Measurements from ENCODE around the gene TACC2. TPM values are rescaled to one million over a fixed set of nuclear protein-coding genes. Genes with fewer than 3 reads are reported as not detected.
"Not testable (repeated sequence)": the region's sequence is repeated elsewhere in the genome, so short reads cannot be mapped to it uniquely, and the experiment has no call there.

Gene TACC2
- total RNA-seq, 1 donor from 2014 or later: 377 TPM

DNA sequence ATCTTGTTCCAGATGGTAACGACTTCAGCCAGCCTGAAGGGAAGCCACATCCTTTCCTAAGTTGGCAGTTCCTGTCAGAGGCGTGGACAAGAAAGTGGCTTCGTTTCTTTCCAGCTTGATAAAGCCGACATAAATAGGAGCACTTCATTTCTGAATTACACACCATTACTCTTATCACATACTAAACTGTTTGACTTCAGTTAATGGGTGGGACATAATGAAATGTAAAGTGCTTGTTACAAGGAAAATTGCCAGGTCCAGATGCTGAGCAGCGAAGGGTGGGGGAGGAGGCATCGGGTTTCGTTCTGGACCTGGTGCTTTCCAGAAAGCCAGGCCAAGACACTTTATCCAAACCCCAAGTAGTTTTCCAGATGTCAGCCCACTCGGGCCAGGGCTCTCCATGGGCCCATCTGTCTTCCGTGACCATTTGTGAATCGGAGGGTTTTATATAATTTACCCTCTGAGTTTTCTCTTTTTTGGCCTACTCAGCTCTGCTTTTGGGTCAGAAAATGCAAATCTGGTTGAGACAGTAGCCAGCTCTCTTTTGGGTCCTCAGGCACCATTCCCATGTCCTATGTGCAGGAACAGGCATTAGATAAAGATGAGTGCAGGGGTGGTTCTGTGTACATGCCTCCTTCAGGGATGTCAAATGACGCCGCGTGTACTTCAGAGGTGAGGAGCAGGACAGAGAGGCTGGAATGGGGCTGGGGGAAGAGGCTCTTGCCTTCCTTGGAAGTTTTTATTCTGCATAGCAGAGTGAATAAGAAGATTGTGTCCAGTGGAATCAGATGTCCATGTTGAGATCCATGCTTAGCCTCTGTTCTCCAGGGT is 90.2 kb downstream of the TACC2 start:
- ATAC-seq: peak; percentile 83
- peak; percentile 72 for DNase-seq
- intact Hi-C loops (cut with micrococcal nuclease): no loop called here

- intact Hi-C loops (cut with micrococcal nuclease): no loop called here
- ATAC-seq (no peak), DNase-seq (no peak)
Measured at GRCh38 chr10:122082616-122083477, 93.9 kb downstream of the TACC2 start.

DNA sequence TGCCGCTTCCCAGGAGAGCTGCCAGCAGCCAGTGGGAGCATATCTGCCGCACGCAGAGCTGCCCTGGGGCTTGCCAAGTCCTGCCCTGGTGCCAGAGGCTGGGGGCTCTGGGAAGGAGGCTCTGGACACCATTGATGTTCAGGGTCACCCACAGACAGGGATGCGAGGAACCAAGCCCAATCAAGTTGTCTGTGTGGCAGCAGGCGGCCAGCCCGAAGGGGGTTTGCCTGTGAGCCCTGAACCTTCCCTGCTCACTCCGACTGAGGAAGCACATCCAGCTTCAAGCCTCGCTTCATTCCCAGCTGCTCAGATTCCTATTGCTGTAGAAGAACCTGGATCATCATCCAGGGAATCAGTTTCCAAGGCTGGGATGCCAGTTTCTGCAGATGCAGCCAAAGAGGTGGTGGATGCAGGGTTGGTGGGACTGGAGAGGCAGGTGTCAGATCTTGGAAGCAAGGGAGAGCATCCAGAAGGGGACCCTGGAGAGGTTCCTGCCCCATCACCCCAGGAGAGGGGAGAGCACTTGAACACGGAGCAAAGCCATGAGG is 94.6 kb downstream of the TACC2 start:
- peak; percentile 45 for ATAC-seq
- intact Hi-C loops (cut with micrococcal nuclease): no loop called here
- peak; percentile 81 for DNase-seq

DNA sequence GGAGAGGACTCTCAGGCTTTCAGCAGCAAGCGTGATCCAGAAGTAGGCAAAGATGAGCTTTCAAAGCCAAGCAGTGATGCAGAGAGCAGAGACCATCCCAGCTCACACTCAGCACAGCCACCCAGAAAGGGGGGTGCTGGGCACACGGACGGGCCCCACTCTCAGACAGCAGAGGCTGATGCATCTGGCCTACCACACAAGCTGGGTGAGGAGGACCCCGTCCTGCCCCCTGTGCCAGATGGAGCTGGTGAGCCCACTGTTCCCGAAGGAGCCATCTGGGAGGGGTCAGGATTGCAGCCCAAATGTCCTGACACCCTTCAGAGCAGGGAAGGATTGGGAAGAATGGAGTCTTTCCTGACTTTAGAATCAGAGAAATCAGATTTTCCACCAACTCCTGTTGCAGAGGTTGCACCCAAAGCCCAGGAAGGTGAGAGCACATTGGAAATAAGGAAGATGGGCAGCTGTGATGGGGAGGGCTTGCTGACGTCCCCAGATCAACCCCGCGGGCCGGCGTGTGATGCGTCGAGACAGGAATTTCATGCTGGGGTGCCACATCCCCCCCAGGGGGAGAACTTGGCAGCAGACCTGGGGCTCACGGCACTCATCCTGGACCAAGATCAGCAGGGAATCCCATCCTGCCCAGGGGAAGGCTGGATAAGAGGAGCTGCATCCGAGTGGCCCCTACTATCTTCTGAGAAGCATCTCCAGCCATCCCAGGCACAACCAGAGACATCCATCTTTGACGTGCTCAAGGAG is 95.5 kb downstream of the TACC2 start:
- no peak for ATAC-seq
- intact Hi-C loops (cut with micrococcal nuclease): no loop called here
- DNase-seq: no peak

DNA sequence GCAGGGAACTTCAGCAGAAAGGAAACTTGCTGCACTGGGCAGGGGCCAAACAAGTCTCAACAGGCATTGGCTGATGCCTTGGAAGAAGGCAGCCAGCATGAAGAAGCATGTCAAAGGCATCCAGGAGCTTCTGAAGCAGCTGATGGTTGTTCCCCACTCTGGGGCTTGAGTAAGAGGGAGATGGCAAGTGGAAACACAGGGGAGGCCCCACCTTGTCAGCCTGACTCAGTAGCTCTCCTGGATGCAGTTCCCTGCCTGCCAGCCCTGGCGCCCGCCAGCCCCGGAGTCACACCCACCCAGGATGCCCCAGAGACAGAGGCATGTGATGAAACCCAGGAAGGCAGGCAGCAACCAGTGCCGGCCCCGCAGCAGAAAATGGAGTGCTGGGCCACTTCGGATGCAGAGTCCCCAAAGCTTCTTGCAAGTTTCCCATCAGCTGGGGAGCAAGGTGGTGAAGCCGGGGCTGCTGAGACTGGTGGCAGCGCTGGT is 96.5 kb downstream of the TACC2 start:
- DNase-seq: no peak
- intact Hi-C loops (cut with micrococcal nuclease): no loop called here
- no peak for ATAC-seq

GRCh38 chr10:122086416-122087240 is 97.7 kb downstream of the TACC2 start:
- intact Hi-C loops (cut with micrococcal nuclease): no loop called here
- DNase-seq (no peak), ATAC-seq (no peak)

DNA sequence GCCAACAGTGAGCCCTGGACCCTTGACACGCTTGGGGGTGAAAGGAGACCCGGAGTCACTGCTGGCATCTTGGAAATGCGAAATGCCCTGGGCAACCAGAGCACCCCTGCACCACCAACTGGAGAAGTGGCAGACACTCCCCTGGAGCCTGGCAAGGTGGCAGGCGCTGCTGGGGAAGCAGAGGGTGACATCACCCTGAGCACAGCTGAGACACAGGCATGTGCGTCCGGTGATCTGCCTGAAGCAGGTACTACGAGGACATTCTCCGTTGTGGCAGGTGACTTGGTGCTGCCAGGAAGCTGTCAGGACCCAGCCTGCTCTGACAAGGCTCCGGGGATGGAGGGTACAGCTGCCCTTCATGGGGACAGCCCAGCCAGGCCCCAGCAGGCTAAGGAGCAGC is 98.5 kb downstream of the TACC2 start:
- DNase-seq (no peak), ATAC-seq (peak; percentile 34)

DNA sequence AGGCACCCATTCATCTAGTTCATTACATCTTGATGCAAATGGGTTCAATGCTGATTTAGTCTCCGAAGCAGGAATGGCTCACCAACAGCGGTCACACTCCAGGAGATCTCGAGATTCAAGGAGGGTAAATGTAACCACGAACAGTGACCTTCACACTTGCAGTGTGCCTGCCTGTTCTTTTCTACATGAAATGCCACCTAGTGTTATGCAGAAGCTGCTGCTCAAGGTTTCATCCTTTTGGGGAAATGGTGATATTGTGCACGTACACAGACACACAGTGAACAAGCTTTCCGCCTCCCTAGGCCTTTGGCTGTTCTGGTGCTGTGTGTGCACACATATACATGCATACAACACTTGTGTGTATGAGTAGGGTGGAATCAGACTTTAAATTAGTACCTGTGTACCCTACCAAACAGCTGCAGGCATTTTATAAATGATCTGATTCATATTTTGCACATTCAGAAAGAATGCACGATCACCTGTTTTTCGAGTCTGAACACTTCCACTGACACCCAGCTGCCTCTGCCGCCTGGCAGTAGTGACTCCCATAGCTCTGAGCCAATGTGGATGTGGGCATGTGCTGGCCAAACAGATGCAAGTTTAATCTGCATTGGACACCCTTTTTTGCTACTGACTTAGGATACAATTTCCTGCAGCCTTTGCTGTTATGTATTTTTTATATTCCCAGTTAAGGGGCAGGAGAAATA is 100.5 kb downstream of the TACC2 start:
- intact Hi-C loops (cut with micrococcal nuclease): no loop called here
- no peak for ATAC-seq
- DNase-seq: no peak

More for the DNA sequence above, 98.5 kb downstream of the TACC2 start:
- intact Hi-C loops (cut with micrococcal nuclease): no loop called here

DNA sequence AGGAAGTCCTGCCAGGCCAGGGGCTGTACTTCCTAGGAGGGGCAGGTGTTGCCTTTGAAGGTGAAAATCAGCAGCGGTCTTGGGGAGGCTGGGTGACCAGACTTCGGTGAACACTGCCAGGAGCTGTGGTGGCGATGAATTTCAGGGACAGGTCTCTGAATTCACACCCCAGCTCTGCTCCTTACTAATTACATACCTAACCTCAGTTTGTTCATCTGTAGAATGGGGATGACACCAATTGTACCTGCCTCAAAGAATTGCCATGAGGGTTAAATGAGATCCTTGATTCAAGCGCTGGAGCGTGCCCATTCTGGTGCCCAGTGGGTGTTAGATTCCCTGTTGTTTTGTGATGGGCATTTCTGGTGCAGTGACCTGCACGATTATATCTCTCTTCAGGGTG is 102.8 kb downstream of the TACC2 start:
- DNase-seq: no peak
- intact Hi-C loops (cut with micrococcal nuclease): no loop called here

DNA sequence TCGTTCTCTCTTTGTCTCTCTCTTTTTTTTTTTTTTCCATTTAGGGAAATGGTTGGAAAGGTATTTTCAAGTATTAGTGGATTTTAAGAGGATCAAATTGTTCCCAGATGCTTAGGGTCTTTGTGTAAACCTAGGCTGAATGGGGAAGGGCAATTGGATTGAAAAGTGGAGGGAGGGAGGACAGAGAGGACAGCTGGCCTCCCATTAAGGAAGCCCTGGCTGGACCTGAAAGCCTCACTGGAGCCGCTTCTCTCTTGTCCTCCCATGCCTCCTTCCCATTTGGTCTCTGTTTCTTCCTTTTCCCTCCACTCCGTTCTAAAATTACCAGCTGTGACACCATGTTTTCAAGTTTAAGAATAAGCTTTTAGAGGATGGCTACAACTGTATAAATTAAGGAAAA is 104.1 kb downstream of the TACC2 start:
- DNase-seq: no peak
- intact Hi-C loops (cut with micrococcal nuclease): no loop called here
- ATAC-seq: no peak

More for the DNA sequence above, 102.8 kb downstream of the TACC2 start:
- ATAC-seq: no peak

GRCh38 chr10:122096181-122096580 is 107.2 kb downstream of the TACC2 start:
- DNase-seq; ATAC-seq; intact Hi-C loops (cut with micrococcal nuclease): not testable (repeated sequence)

DNA sequence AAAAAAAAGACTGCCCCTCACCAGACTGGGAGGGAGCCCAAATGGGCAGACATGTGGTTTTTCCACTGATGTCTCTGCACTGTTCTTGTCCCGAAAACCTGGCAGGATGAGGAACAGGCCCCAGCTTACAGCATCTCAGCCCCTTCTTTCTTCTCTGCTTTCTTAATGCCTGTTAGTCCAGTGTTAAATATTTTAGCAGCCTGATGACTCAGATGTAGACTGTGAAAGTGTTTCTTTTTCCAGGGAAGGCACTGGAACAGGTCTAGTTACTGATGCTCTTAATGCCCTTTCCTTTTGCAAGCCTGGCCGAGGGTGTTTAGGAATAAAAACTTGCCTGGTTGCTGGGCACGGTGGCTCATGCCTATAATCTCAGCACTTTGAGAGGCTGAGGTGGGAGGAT is 107.7 kb downstream of the TACC2 start:
- ATAC-seq (no peak), DNase-seq (no peak)
- intact Hi-C loops (cut with micrococcal nuclease): no loop called here

DNA sequence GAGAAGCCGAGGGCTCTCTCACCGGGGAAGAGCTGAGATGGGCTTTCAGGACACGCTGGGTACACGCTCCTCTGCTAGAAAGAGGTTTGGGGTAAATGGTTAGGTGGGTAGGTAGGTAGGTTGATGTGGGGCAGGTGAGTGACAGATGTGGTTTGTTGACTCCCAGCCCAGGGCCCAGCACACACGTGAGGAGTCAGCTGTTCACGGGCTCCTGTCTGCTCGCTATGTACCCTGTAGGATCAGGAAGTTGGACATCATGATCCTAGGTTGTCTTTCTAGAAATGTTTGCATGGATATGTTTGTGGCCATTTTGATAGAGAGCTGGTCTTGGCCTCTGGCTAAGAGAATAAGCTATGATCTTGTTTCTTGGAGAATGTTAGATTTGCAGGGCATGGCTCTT is 109.0 kb downstream of the TACC2 start:
- intact Hi-C loops (cut with micrococcal nuclease): no loop called here
- DNase-seq: no peak

DNA sequence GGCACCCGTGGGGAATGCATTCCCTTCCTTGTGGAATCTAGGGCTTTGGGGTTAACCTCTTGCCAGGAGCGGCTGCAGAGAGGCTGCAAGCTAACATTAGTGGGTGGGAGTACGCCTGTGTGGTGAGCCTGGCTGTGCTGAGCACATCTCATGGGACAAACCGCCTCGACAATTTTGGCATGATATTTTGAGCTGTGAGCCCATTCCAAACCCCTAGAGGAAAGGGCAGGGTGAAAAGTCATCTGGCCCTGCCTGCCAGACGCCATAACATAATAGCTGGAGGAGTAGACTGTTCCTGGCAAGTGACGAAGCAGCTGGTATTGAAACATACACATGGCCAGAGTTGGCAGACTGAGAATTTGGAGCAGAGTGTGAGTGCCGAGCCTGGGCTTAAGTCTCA is 110.0 kb downstream of the TACC2 start:
- ATAC-seq (peak; percentile 47), DNase-seq (no peak)
- intact Hi-C loops (cut with micrococcal nuclease): no loop called here

More for the DNA sequence above, 109.0 kb downstream of the TACC2 start:
- ATAC-seq: no peak

DNA sequence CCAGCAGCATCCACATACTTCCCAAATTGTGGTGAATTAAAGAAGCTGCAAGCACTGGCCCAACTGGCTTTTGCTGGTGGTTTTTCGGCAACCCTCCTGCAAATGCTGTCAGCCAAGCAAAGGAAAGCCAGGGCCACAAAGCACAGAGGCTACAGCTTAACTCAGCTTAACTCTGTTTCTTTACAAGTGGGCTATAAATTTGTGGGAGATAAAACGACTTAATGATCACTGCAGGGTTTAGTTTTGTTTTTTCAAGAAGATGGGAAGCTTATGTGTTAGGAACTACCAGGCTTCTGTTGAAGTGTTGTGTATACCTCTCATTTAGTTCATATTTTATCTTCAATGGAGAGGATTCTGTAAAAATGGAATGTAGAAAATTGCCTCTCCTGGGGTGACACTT is 110.6 kb downstream of the TACC2 start:
- DNase-seq (no peak), ATAC-seq (no peak)
- intact Hi-C loops (cut with micrococcal nuclease): no loop called here

DNA sequence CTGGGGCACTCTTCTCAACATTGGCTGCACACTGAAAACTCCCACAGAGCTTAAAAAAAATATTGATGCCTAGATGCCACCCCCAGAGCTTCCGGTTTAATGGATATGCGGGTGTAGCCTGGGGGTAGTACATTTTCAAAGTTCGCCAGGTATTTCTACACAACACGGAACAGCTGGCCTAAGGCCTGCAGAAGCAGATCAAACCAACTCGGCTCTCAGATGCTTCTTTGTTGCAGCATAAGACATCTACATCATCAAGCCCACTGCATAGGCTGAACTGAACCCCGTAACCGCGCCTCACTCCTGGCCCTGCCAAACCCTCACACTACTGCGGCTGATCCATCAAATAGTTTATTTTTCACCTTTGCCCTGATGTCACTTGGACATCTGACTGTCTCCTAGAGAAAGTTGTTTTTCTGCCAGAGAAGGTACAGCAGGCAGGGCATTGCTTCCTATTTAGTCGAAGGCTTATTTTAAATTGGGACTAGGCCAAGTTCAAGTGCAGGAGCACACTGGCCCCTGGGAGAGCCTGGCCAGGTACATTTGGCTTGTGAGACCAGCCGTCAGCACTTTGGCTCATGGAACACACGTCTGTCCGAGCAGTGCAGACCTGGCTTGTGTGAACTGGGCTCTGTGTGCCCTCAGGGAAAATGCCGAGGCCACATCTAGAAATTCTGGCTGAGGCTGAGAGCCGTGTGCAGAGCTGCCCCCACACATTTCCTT is 113.3 kb downstream of the TACC2 start:
- peak; percentile 56 for DNase-seq

DNA sequence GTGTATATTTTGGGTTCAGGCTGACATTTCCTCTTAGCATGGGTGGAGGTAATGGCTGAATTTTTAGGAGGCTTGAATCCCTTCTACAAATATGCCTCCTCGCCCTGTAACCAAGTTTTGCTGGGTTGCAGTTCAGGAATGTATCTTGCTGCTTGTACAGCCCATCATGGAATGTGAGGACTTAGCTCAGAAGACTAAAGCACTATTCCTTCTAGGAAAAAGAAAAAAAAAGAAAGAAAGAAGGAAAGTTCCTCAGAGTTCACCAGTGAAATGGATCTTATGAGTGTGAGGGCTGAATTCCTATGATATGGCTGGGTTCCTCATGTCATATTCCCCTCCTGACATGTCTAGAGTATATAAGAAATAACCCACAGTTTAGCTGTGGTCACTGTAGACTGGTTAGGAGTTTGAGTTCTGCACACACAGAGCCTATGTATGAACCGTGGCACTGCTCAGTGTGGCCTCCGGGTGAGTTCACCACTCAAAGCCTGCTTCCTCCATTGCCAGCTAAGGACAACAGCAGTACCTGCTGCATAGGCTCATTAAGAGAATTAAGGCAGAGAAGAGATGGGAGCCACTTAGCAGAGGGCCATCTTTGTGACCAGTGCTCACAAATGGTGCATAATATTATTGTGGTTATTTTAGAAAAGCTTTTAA is 114.0 kb downstream of the TACC2 start:
- ATAC-seq (no peak), DNase-seq (no peak)
- intact Hi-C loops (cut with micrococcal nuclease): no loop called here

More for the DNA sequence above, 113.3 kb downstream of the TACC2 start:
- intact Hi-C loops (cut with micrococcal nuclease): no loop called here
- peak; percentile 78 for ATAC-seq
